ENCODE measurements around the gene JMJD6. TPM values are rescaled to one million over a fixed set of nuclear protein-coding genes. Genes with fewer than 3 reads are reported as not detected.

JMJD6 gene
- total and polyA plus RNA-seq, 2 experiments from 2014 or later: 11.4 to 12.8 TPM

DNA sequence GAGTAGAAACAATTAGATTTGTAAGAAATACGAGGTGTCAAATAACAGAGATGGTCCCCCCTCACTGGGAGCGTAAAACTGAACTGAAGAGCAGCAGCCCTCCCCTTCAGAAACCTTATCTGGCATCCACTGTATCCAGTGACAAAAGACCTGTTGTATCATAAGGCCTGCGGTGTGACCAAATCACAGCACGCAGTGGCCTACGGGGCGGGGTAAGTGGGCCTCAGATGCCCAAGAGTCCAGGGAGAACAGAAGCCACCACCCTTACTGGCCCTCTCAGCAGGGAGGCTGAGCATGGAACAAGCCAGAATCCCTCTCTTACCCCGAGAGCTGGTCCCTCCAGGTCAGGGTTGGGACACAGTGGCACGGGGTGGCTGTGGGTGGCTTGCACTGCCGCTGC, 5.5 kb downstream of the JMJD6 start:
- H3K79me2 ChIP-seq (replicated peaks; ENCODE audit: insufficient read depth): peaks cover 23% of the 10 kb centered on the region
- no peak overlapping the region for H2AFZ ChIP-seq
- H4K20me1 ChIP-seq (replicated peaks; ENCODE audit: insufficient read depth): peaks cover 11% of the 10 kb centered on the region; the same call in 1 of the 2 replicates
- H3K4me2 ChIP-seq: no peak overlapping the region
- Mint-ChIP-seq H3K4me1 (peaks cover 5% of the 10 kb centered on the region; the same call in 2 of the 3 replicates), H3K36me3 (ENCODE audit: low read depth) (peaks cover 80% of the 10 kb centered on the region), H3K27me3 (ENCODE audit: insufficient read depth, low read depth, poor library complexity) (peaks cover 3% of the 10 kb centered on the region), H3K27ac (no peak overlapping the region), H3K4me3 (no peak overlapping the region; the same call in 2 of the 3 replicates), H3K9me3 (no peaks in the 10 kb centered on the region)
- no peaks in the 10 kb centered on the region for H3K9me2 ChIP-seq (ENCODE audit: insufficient read depth)
- H3K4me1 ChIP-seq (ENCODE audit: insufficient read depth): peaks cover 6% of the 10 kb centered on the region; the same call in 1 of the 2 replicates
- 0 out of 2 replicates have a peak, but pooled peaks cover under 1% of the 10 kb centered on the region for H3F3A ChIP-seq (replicated peaks; ENCODE audit: low read depth)
- no peaks in the 10 kb centered on the region for H3K27me3 ChIP-seq (ENCODE audit: insufficient read depth)
- H3K4me3 ChIP-seq: no peak overlapping the region
- ATAC-seq (no peak), DNase-seq (ENCODE audit: low spot score) (no peak)
- H3K36me3 ChIP-seq (ENCODE audit: insufficient read depth): peaks cover 43% of the 10 kb centered on the region
- H3K27ac ChIP-seq (ENCODE audit: low read depth): no peak overlapping the region
- TF ChIP-seq EZH2 (IDR thresholded peaks at IDR 0.05; ENCODE audit: low read depth, unreplicated experiment) (no peak), NANOG (IDR thresholded peaks at IDR 0.05; ENCODE audit: borderline replicate concordance) (no peak), POLR2AphosphoS5 (IDR thresholded peaks at IDR 0.05; ENCODE audit: low read depth) (no peak), ZNF331 (CRISPR knock-in tag; IDR thresholded peaks at IDR 0.05; ENCODE audit: low read depth) (no peak), CREB1 (CRISPR knock-in tag; IDR thresholded peaks at IDR 0.05; ENCODE audit: low read depth) (no peak), EZH2phosphoT487 (IDR thresholded peaks at IDR 0.05; ENCODE audit: unreplicated experiment) (no peak), STAT1 (IDR thresholded peaks at IDR 0.05; ENCODE audit: unreplicated experiment) (no peak), JUNB (IDR thresholded peaks at IDR 0.05; ENCODE audit: unreplicated experiment) (no peak), ZNF114 (CRISPR knock-in tag; IDR thresholded peaks at IDR 0.05) (no peak)
- TF ChIP-seq, protein P1, sequence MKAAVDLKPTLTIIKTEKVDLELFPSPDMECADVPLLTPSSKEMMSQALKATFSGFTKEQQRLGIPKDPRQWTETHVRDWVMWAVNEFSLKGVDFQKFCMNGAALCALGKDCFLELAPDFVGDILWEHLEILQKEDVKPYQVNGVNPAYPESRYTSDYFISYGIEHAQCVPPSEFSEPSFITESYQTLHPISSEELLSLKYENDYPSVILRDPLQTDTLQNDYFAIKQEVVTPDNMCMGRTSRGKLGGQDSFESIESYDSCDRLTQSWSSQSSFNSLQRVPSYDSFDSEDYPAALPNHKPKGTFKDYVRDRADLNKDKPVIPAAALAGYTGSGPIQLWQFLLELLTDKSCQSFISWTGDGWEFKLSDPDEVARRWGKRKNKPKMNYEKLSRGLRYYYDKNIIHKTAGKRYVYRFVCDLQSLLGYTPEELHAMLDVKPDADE (IDR thresholded peaks at IDR 0.05): no peak
- TF ChIP-seq, protein P2, sequence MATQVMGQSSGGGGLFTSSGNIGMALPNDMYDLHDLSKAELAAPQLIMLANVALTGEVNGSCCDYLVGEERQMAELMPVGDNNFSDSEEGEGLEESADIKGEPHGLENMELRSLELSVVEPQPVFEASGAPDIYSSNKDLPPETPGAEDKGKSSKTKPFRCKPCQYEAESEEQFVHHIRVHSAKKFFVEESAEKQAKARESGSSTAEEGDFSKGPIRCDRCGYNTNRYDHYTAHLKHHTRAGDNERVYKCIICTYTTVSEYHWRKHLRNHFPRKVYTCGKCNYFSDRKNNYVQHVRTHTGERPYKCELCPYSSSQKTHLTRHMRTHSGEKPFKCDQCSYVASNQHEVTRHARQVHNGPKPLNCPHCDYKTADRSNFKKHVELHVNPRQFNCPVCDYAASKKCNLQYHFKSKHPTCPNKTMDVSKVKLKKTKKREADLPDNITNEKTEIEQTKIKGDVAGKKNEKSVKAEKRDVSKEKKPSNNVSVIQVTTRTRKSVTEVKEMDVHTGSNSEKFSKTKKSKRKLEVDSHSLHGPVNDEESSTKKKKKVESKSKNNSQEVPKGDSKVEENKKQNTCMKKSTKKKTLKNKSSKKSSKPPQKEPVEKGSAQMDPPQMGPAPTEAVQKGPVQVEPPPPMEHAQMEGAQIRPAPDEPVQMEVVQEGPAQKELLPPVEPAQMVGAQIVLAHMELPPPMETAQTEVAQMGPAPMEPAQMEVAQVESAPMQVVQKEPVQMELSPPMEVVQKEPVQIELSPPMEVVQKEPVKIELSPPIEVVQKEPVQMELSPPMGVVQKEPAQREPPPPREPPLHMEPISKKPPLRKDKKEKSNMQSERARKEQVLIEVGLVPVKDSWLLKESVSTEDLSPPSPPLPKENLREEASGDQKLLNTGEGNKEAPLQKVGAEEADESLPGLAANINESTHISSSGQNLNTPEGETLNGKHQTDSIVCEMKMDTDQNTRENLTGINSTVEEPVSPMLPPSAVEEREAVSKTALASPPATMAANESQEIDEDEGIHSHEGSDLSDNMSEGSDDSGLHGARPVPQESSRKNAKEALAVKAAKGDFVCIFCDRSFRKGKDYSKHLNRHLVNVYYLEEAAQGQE (IDR thresholded peaks at IDR 0.05; ENCODE audit: unreplicated experiment): no peak
- TF ChIP-seq, protein P3, sequence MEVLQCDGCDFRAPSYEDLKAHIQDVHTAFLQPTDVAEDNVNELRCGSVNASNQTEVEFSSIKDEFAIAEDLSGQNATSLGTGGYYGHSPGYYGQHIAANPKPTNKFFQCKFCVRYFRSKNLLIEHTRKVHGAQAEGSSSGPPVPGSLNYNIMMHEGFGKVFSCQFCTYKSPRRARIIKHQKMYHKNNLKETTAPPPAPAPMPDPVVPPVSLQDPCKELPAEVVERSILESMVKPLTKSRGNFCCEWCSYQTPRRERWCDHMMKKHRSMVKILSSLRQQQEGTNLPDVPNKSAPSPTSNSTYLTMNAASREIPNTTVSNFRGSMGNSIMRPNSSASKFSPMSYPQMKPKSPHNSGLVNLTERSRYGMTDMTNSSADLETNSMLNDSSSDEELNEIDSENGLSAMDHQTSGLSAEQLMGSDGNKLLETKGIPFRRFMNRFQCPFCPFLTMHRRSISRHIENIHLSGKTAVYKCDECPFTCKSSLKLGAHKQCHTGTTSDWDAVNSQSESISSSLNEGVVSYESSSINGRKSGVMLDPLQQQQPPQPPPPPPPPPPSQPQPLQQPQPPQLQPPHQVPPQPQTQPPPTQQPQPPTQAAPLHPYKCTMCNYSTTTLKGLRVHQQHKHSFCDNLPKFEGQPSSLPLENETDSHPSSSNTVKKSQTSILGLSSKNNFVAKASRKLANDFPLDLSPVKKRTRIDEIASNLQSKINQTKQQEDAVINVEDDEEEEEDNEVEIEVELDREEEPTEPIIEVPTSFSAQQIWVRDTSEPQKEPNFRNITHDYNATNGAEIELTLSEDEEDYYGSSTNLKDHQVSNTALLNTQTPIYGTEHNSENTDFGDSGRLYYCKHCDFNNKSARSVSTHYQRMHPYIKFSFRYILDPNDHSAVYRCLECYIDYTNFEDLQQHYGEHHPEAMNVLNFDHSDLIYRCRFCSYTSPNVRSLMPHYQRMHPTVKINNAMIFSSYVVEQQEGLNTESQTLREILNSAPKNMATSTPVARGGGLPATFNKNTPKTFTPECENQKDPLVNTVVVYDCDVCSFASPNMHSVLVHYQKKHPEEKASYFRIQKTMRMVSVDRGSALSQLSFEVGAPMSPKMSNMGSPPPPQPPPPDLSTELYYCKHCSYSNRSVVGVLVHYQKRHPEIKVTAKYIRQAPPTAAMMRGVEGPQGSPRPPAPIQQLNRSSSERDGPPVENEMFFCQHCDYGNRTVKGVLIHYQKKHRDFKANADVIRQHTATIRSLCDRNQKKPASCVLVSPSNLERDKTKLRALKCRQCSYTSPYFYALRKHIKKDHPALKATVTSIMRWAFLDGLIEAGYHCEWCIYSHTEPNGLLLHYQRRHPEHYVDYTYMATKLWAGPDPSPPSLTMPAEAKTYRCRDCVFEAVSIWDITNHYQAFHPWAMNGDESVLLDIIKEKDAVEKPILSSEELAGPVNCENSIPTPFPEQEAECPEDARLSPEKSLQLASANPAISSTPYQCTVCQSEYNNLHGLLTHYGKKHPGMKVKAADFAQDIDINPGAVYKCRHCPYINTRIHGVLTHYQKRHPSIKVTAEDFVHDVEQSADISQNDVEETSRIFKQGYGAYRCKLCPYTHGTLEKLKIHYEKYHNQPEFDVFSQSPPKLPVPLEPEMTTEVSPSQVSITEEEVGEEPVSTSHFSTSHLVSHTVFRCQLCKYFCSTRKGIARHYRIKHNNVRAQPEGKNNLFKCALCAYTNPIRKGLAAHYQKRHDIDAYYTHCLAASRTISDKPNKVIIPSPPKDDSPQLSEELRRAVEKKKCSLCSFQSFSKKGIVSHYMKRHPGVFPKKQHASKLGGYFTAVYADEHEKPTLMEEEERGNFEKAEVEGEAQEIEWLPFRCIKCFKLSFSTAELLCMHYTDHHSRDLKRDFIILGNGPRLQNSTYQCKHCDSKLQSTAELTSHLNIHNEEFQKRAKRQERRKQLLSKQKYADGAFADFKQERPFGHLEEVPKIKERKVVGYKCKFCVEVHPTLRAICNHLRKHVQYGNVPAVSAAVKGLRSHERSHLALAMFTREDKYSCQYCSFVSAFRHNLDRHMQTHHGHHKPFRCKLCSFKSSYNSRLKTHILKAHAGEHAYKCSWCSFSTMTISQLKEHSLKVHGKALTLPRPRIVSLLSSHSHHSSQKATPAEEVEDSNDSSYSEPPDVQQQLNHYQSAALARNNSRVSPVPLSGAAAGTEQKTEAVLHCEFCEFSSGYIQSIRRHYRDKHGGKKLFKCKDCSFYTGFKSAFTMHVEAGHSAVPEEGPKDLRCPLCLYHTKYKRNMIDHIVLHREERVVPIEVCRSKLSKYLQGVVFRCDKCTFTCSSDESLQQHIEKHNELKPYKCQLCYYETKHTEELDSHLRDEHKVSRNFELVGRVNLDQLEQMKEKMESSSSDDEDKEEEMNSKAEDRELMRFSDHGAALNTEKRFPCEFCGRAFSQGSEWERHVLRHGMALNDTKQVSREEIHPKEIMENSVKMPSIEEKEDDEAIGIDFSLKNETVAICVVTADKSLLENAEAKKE (CRISPR knock-in tag; IDR thresholded peaks at IDR 0.05): no peak
- TF ChIP-seq, protein P4, sequence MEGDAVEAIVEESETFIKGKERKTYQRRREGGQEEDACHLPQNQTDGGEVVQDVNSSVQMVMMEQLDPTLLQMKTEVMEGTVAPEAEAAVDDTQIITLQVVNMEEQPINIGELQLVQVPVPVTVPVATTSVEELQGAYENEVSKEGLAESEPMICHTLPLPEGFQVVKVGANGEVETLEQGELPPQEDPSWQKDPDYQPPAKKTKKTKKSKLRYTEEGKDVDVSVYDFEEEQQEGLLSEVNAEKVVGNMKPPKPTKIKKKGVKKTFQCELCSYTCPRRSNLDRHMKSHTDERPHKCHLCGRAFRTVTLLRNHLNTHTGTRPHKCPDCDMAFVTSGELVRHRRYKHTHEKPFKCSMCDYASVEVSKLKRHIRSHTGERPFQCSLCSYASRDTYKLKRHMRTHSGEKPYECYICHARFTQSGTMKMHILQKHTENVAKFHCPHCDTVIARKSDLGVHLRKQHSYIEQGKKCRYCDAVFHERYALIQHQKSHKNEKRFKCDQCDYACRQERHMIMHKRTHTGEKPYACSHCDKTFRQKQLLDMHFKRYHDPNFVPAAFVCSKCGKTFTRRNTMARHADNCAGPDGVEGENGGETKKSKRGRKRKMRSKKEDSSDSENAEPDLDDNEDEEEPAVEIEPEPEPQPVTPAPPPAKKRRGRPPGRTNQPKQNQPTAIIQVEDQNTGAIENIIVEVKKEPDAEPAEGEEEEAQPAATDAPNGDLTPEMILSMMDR (conservative IDR thresholded peaks at IDR 0.05; ENCODE audit: low read depth in 2 of 2): no peak

All from GM23338 (cell line).